Measurements from ENCODE around the gene HGS.

Gene HGS

DNA sequence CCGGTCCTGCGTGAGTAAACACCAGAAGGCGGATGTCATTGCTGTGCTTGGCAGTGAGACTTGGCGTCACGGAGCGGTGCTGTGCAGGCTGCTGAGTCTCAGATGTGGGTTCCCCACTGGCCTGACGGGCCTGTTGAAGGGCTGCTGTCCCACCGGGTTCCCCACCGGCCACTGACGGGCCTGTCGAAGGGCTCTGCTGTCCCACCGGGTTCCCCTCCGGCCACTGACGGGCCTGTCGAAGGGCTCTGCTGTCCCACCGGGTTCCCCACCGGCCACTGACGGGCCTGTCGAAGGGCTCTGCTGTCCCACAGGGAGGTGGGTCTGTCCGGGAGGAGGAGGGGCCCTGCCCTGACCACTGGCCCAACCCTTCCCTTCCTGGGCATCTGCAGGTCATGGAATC is 2.8 kb downstream of the HGS start:
- no peak for TF ChIP-seq CTCF (IDR thresholded peaks at IDR 0.05; ENCODE audit: low read depth, low read length)
- Histone ChIP-seq H3K27me3 (no peaks in the 10 kb centered on the region), H3K4me3 (ENCODE audit: low read depth, low read length) (no peak overlapping the region), H3K9me3 (no peaks in the 10 kb centered on the region), H3K4me1 (no peaks in the 10 kb centered on the region), H3K36me3 (peaks cover 57% of the 10 kb centered on the region)
- DNase-seq = no peak

- TF ChIP-seq CTCF (IDR thresholded peaks at IDR 0.05; ENCODE audit: low read depth, low read length) = no peak
- Histone ChIP-seq H3K27me3 (no peaks in the 10 kb centered on the region), H3K9me3 (no peaks in the 10 kb centered on the region), H3K36me3 (peaks cover 67% of the 10 kb centered on the region), H3K4me3 (ENCODE audit: low read depth, low read length) (no peak overlapping the region), H3K4me1 (no peaks in the 10 kb centered on the region)
- no peak for DNase-seq
These were observed 4.1 kb downstream of the HGS start for GRCh38 chr17:81687770-81688541.

GRCh38 chr17:81688616-81689015 is 4.8 kb downstream of the HGS start:
- no peak for DNase-seq
- TF ChIP-seq CTCF (IDR thresholded peaks at IDR 0.05; ENCODE audit: low read depth, low read length) = no peak
- Histone ChIP-seq H3K36me3 (peaks cover 74% of the 10 kb centered on the region), H3K4me3 (ENCODE audit: low read depth, low read length) (no peak overlapping the region), H3K27me3 (no peaks in the 10 kb centered on the region), H3K9me3 (no peaks in the 10 kb centered on the region), H3K4me1 (no peaks in the 10 kb centered on the region)

DNA sequence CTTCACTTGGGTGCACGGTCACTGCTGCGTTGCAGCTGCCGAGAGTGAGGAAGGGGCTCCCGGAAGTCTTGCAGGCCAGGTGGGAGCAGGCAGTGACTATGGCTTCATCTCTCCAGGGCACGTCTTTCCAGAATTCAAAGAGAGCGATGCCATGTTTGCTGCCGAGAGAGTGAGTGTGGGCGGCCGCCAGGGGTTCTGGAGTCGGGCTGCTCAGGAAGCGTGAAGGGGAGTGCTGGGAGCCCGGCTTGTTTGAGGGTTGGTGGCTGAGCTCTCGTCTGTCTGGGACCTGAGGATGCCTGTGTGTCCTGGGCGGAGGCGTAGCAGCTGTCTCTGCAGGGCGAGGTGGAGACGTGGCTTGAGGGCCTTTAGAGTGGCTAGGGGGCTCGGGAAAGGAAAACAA is 6.3 kb downstream of the HGS start:
- TF ChIP-seq CTCF (IDR thresholded peaks at IDR 0.05; ENCODE audit: low read depth, low read length) = no peak
- Histone ChIP-seq H3K36me3 (peaks cover 88% of the 10 kb centered on the region), H3K4me1 (no peaks in the 10 kb centered on the region), H3K27me3 (no peaks in the 10 kb centered on the region), H3K4me3 (ENCODE audit: low read depth, low read length) (no peak overlapping the region), H3K9me3 (no peaks in the 10 kb centered on the region)
- DNase-seq = no peak

- no peak for TF ChIP-seq CTCF (IDR thresholded peaks at IDR 0.05; ENCODE audit: low read depth, low read length)
- H3K9me3 ChIP-seq = no peaks in the 10 kb centered on the region
- H3K27me3 ChIP-seq = no peaks in the 10 kb centered on the region
- no peak overlapping the region for H3K4me3 ChIP-seq (ENCODE audit: low read depth, low read length)
- no peak for DNase-seq
- H3K4me1 ChIP-seq = no peaks in the 10 kb centered on the region
- H3K36me3 ChIP-seq = peaks cover 93% of the 10 kb centered on the region
These were observed 6.7 kb downstream of the HGS start for GRCh38 chr17:81690549-81690948.

- TF ChIP-seq CTCF (IDR thresholded peaks at IDR 0.05; ENCODE audit: low read depth, low read length) = no peak
- H3K4me3 ChIP-seq (ENCODE audit: low read depth, low read length) = no peak overlapping the region
- H3K4me1 ChIP-seq = no peaks in the 10 kb centered on the region
- H3K27me3 ChIP-seq = no peaks in the 10 kb centered on the region
- H3K9me3 ChIP-seq = no peaks in the 10 kb centered on the region
- no peak for DNase-seq
- peaks cover 95% of the 10 kb centered on the region for H3K36me3 ChIP-seq
These were observed 7.4 kb downstream of the HGS start for GRCh38 chr17:81691196-81691595.
